Activated gamma-delta T cell treated with anti-CD3 and anti-CD28 coated beads, Interleukin-2, amount 50 U/mL, for 16 hours (primary cell): ENCODE measurements around the gene RNF121.
A peak's percentile ranks its signal among the peaks of the same experiment; 100 is the strongest.

ENCODE experiments used
- DNase-seq: peaks from one replicate; pipeline ENCODE4 v3.0.0-alpha.2; 2020; ENCODE audit warnings: low read depth

Gene RNF121

DNA sequence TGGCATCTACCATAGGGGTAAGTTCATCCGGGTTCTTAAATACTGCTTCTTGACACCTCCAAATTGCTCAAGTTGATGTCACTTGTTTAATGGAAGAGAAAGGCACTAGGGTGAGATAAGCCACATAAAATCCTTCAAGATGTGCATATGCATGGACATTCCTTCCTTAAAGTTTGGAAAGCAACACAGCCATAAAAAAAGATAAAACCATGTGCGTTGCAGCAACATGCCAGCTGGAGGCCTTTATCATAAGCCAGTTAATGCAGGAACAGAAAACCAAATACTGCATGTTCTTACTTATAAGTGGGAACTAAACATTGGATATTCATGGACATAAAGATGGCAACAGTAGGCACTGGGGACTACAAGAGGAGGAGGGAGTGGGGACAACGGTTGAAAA lies 61.9 kb downstream of the RNF121 start:
- no peak for DNase-seq

DNA sequence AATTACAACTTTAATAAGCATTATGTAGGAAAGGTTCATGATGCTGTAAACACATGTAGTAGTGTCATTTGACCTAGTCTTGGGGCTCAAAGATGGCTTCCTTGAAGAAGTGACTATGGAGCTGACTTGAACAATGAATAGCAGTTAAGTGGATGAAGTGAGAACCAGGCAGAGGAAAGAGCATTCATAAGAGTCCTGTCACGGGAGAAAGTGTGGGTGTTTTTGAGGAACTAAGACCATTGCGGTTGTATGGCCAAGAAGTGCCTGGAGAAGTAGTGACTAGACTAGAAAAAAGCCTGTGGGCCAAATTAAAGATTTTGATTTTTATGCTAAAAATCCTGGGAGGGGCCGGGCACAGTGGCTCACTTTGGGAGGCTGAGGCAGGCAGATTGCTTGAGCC lies 62.6 kb downstream of the RNF121 start:
- DNase-seq: no peak

DNA sequence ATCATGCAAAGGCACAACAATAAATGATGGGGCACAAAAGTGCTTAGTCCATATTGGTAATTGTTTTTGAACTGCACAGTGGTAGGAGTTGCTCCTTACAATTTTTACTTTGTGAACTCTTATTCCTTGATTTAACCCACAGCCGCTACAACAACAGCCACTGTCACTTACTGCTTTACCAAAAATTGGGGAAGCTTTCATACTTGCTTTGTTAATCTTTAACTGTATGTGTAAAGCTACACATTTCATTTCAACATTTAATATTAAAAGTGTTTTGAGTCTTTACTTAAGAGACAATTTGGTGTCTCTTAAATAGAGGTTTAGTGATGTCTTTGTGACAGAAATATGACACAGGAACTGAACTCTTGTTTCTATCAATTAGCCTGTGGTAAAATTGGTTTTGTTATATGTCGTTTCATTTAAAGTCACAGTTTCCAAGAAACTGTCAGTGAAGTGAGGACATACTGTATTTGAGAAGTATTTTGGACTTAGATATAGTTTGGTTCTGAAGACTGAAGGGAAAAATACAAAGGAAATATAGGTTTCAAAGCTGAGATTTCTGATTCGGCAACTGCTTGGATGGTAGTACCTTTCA lies 63.4 kb downstream of the RNF121 start:
- DNase-seq: no peak

DNA sequence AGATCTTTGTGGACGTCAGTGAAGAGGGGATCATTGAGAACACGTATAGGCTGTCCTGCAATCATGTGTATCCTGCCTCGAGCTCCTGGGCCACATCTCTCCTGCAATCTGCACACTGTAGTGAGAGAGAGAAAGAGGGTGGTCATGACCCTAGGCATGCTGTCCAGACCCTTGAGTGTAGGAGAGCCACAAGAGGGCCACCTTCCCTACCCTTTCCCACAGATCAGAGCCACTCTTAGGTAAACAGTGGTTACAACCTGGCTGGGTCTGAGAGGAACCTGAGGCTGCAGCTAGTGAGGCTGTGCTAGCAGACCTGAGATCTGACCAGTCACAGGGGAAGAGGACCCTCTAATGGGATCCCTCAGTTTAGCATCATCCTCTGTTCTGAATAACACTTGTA lies 65.9 kb downstream of the RNF121 start:
- DNase-seq: no peak

DNA sequence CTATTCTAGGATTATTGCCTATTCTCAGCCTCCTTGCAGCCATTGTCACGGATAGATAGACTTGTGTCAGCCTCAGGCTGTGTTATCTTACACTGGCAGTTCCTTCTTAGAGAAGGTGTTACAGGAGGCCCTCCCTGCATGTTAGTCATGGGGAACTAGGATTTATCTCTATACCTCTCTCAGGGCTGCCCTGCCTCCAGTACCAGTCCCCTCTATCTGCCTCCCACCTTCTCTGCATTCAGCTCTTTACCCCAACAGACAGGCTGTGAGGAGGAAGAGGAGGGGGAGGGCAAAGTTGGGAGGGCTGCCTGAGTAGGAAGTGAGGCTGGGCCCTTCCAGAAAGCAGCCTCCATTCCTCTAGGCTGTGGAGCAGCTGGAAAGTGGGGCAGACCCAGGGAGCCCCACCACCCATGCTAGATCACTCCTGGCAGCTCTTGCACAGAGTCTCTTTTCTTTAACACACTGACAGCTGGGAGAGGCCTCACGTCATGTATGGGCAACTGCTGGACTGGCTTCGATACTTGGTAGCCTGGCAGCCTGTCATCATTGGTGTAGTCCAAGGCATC lies 67.0 kb downstream of the RNF121 start:
- DNase-seq: no peak

DNA sequence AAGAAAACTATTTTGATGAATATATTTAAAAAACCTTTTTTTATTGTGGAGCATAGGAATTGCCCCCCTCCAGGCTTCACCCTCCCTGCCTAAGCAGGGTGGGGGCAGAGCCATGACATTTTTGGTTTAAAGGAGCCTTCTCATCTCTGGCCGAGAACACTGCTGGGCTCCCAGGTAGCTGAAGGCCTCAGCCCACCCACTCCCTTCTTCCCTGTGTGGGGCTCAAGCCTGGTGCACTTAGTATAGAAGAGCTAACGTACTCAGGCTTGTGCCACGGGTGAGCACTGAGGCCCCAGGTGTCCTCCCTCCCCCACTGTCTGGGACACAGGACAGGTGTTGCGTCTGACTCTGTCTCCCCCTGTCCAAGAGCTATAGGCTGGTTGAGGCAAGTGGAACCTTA lies 67.7 kb downstream of the RNF121 start:
- DNase-seq: no peak

DNA sequence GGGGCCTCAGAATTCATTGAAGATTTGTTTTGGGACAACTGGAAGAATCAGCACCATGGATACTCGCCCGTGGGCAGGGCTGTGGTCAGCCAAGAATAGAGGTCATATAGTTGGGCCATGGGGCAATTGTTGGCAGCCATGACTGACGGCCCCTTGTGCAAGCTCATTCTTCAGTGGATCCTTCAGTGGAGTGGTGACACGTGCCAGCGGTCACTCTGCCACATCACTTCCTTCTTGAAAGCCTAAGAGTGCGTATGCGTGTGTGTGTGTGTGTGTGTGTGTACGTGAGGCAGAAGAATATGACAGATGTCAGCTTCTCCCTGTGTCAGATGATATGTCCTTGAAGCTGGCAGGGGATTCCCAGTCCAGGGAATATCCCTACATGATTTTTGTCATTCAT lies 68.1 kb downstream of the RNF121 start:
- no peak for DNase-seq

DNA sequence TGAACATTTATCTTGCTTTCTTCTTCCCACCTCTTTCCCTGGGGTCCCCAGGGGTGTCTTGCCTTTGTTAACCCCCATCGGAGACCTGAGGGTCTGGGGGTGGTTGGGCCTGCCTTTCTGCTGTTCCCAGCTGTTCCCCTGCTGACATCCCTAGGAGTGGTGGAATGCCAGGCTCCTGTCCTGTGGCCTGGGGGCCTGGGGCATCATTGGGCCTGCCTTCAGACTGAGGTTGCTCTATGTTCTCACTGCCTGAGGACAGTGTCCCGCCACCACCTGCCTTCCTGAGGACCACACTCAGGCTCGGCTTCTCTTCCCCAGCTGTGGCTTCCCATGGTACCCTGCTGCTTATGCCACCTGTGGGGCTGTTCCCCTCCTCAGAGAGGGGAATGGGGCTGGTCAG lies 68.7 kb downstream of the RNF121 start:
- DNase-seq: no peak

DNA sequence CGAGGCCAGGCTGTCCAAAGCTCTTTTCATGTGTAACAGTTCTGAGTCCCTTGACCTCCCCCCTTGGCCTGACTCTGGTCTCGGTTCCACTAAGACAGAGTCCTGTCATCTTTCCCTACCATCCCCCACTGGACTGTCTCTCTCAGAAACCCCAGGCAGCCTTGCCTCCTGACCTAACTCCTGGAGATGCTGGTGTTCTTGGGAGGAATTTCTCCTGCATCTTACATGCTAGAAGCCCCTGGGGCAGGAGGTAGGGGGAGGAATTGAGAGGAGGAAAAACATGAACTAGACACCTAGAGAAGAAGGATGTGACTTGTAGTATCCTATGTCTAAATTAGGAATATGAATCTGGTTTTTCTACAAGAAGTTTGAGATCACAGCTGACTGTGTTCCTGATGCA lies 69.2 kb downstream of the RNF121 start:
- DNase-seq: no peak

DNA sequence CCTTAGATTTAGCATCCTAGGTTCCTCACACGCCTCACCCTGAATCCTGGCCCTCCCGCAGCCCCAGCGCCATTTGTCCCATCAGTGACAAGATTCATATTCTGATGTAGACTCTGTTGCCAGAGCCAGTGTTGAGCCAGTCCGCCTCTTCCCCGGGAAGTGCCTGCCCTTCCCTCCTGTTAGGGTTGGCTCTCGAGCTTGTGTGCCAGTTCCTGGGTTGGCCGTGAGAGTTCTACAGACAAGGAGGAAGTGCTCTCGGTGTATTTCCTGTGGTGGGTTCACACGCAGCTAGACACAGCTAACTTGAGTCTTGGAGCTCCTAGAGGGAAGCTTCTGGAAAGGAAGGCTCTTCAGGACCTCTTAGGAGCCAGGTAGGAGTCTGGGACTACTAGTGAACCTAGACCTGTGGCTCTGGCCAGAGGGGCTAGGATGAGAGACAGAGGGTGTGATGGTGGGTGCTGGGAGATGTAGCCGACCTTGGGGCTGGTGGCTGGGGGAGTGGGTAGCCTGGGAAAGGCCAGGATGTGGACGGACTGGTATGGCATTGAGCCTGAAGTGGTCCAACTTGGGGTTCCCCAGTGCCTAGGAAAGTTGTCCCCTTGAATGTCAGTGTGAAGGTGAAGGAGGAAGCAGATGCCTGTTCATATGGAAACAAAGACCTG lies 69.9 kb downstream of the RNF121 start, which contains the start of gene IL18BP:
TSS of gene IL18BP (plus strand) at position 261 of the 662 bp plus-strand sequence. CDS start 1,076 bp downstream, outside the sequence.
- DNase-seq: peak; percentile 6

DNA sequence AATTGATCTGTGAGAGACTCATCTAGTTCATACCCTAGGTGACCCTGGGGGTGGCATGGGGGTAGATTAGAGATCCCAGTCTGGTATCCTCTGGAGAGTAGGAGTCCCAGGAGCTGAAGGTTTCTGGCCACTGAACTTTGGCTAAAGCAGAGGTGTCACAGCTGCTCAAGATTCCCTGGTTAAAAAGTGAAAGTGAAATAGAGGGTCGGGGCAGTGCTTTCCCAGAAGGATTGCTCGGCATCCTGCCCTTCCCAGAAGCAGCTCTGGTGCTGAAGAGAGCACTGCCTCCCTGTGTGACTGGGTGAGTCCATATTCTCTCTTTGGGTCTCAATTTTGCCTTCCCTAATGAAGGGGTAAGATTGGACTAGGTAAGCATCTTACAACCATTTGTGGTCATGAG lies 70.5 kb downstream of the RNF121 start:
- DNase-seq: no peak

DNA sequence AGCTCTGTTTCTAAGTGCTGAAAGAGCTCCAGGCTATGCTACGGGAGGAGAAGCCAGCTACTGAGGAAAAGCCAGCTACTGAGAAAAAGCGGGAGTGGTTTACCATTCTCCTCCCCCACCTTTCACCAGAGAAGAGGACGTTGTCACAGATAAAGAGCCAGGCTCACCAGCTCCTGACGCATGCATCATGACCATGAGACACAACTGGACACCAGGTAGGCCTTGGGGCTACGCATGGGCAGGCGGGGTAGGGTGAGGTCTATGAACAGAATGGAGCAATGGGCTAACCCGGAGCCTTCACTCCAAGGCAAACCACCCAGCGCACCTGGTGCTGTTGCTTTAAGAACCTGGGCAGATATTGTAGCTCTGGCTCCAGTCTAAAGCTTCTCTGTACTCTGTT lies 71.0 kb downstream of the RNF121 start:
- DNase-seq: no peak

DNA sequence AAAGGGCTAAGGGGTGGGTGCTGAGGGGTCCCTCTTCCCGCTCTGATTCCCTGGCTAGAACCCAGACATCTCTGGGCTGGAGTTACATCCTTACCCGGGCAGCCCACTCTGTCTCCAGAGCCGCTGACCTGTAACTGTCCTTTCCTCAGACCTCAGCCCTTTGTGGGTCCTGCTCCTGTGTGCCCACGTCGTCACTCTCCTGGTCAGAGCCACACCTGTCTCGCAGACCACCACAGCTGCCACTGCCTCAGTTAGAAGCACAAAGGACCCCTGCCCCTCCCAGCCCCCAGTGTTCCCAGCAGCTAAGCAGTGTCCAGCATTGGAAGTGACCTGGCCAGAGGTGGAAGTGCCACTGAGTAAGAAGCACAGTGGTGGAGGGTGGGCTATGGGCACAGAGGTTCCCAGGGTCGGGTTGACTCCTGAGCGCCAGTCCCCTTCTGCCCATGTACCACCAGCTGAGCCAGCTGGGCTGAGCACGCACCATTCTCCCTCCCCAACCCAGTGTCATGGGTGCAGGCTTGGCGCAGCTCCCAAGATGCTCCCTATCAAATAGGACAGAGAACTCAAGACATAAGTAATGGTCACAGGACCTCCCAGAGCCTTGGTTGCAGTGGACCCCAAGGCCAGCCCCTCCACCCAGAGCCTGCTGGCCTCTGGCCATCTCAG lies 71.5 kb downstream of the RNF121 start:
- DNase-seq: no peak

DNA sequence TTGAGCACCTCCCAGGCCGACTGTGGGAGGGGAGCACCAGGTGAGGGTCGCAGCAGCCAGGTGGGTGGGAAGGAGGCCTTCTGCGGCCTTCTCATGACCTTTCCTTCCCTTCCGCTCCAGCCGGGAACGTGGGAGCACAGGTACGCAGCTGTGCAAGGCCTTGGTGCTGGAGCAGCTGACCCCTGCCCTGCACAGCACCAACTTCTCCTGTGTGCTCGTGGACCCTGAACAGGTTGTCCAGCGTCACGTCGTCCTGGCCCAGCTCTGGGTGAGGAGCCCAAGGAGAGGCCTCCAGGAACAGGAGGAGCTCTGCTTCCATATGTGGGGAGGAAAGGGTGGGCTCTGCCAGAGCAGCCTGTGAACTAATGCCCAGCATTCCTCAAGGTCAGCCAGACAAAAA lies 72.4 kb downstream of the RNF121 start:
- no peak for DNase-seq

DNA sequence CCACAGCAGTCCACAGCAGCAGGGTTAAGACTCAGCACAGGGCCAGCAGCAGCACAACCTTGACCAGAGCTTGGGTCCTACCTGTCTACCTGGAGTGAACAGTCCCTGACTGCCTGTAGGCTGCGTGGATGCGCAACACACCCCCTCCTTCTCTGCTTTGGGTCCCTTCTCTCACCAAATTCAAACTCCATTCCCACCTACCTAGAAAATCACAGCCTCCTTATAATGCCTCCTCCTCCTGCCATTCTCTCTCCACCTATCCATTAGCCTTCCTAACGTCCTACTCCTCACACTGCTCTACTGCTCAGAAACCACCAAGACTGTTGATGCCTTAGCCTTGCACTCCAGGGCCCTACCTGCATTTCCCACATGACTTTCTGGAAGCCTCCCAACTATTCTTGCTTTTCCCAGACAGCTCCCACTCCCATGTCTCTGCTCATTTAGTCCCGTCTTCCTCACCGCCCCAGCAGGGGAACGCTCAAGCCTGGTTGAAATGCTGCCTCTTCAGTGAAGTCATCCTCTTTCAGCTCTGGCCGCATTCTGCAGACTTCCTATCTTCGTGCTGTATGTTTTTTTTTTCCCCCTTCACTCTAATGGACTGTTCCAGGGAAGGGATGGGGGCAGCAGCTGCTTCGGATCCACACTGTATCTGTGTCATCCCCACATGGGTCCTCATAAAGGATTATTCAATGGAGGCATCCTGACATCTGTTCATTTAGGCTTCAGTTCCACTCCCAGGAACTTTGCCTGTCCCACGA lies 73.2 kb downstream of the RNF121 start:
- no peak for DNase-seq

DNA sequence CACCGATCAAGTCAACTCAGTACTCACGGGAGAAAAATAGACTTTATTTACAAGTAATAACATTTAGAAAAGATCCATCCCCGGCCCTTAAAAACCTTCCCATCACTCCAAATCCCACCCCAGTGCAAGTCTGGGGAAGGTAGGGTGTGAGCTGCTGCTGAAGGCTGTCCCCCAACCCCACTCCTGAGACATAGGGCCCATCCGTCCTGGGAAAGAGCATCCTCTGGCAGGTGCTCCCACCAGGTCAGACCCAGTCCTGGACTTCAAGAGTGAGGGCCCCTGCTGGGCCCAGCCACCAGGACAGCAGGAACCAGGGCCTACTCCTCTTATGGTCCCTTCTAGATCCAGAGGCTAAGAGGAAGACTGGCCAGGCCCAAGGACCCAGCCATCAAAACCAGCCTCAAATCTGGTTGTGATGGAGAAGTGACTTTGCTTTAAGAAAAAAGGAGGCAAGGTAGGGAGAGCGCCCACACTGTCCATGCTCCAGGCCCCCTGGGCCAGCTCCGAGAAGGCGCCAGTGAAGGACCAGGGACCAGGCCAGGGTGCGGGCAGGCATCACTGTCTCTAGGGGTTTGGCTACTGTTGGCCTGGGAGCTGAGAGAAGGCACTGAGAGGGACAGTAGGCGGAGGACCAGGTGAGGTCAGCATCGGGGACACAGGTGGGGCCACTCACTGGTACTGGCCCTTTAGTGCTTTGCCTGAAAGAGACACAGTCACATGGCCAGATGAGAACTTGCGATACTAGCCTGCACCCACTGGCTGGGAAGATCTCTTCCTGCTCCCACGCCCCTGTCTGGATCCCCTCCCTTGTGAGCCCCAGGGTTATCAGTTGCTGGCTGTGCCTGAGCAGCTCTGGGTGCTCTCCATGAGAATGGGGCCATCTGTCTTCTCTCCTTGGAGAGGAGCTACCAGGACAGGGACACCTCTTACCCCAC lies 74.3 kb downstream of the RNF121 start:
- no peak for DNase-seq

DNA sequence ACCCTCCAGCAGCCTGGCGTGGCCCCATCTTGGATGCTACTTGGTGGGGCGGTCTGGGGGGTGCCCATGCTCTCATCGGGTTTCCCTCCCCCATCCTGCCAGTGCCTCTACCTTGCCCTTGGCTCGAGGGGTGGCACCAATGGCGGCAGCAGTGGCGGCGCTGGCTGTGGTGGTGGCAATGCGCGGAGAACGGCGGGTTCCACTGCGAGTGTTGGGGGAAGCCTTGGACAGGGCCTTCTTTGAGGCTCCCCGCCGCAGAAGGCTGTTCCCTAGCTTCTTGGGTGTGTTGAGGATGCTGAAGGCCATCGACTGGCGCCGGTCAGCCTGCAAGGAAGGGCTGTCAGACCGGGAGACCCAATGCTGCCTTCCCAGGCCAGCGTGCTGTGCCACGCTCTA lies 74.9 kb downstream of the RNF121 start:
- DNase-seq: no peak

DNA sequence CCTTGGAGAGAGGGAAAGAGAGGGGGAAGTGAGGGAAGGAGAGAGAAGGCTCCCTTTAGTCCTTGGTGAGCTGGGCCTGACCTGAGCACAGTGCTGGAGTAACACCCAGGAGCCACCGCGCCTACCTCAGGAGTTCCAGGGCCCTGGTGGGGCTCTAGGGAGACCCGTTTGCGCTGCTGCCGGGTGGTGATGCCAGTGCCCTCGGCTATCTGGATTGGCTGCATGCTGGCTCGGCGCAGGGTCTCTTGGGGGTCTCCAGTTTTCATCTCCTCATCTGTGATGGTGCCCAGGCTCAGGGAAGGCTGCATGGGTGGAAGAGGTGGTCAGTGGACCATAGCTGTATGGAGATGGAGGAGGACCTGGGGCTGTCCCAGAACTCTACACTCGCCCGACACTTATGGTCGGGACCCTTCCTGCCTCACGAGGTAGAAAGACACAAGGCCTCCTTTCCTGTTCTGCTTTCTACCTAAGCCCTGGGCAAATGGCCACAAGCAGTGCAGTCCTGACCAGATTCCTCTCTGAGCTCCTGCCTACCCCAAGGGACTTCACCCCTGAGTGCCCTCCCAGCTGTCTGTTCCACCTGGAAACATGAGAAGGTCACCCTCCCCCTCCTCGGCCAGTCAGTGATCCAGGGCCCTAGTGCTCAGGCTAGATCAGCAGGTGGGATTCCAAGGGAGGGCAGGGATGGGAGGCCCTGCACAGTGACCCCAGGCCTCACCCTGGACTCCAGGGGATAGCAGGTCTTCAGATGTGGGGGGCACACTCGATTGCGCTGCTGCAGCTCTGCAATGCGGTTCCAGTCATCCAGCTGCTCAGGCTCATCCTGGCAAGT lies 75.9 kb downstream of the RNF121 start:
- DNase-seq: no peak

DNA sequence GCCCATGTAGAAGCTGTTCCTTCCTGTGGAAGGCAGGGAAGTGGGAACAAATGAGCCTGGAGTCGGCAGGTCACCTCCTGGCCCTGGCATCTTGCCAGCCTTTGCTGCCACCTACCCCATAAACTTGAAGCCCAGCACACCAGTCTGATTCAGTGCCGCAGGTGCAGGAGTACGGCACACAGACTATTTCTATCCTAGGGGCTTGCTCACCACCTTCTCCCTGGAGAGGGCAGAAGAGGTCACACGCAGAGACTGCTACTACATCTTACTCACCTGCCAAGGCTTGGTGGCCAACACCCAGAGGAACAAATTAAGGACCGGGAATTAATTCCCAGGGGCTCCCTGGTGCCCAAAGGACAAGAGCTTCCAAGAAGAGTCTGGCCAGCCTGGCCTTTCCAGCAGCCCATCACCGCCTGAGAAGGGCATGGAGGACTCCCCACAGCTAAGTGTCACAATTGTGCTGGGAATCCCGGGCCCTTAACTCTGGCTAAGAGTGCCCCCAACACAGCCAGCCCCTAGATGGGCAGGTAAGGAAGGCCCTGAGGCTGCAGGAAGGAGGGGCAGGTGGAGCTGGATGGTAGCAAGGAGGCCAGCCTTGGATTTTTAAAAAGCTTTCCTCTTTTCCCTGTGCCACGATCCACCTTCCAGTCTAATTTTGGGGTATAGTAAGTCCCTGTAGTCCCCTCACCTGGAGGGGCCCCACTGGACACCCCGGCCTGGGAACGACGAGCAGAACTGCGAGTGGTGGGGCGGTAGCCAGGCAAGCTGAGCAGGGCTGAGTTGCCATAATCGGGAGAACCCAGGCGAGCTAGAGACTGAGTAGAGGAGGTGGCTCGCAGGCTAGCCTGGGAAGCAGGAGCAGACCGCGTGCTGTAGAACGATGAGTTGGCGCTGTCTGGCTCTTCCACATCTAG lies 76.8 kb downstream of the RNF121 start:
- DNase-seq: no peak
